Gastrocnemius medialis (tissue), 4 donors: Measurements from ENCODE around the gene ATF3. TPM values are rescaled to one million over a fixed set of nuclear protein-coding genes. Genes with fewer than 3 reads are reported as not detected.
"Not testable (repeated sequence)": the region's sequence is repeated elsewhere in the genome, so short reads cannot be mapped to it uniquely, and the experiment has no call there.

ENCODE experiments used
- ATAC-seq, 2 donors: fragments of 150-250 bp; one replicate each; pipeline ENCODE4 v1.9.1; 2016
- DNase-seq, 2 donors: peaks; one replicate each; pipeline ENCODE4 v3.0.0-alpha.2; 2019
- H3K27ac ChIP-seq, 4 donors: fragments of 200-600 bp; sonication (generic); 1 replicate in 1 of 4; 2 replicates in 3 of 4; pipeline ENCODE4 v1.5.1; 2016 to 2018; ENCODE audit warnings: mild to moderate bottlenecking in 2 of 4, moderate library complexity in 1 of 4
- H3K27me3 ChIP-seq, 3 donors: fragments of 200-600 bp; sonication (generic) in 2 of 3; 1 replicate in 1 of 3; 2 replicates in 2 of 3; pipeline versions ENCODE4 v1.5.1 to v1.6.0; 2016 to 2019; ENCODE audit warnings: mild to moderate bottlenecking in 1 of 3, moderate library complexity in 1 of 3
- H3K36me3 ChIP-seq, 2 donors: fragments of 200-600 bp; sonication (generic) in 1 of 2; one replicate each; pipeline ENCODE4 v1.5.1; 2017 to 2018
- H3K4me1 ChIP-seq, 2 donors: fragments of 200-600 bp; sonication (generic) in 1 of 2; one replicate each; pipeline ENCODE4 v1.5.1; 2016 to 2017; ENCODE audit warnings: mild to moderate bottlenecking in 2 of 2
- H3K4me3 ChIP-seq, 4 donors: fragments of 200-600 bp; sonication (generic) in 3 of 4; 1 replicate in 1 of 4; 2 replicates in 3 of 4; pipeline ENCODE4 v1.5.1; 2016 to 2019; ENCODE audit warnings: mild to moderate bottlenecking in 2 of 4
- H3K9me3 ChIP-seq, 3 donors: fragments of 200-600 bp; sonication (generic) in 2 of 3; 1 replicate in 1 of 3; 2 replicates in 2 of 3; pipeline ENCODE4 v1.5.1; 2016 to 2019
- CTCF ChIP-seq, 5 experiments: fragments of 450-650 bp in 3 of 5; fragments of 200-600 bp in 2 of 5; sonication (generic) in 2 of 5; IDR thresholded peaks in 4 of 5; conservative IDR thresholded peaks in 1 of 5; 1 replicate in 4 of 5; 2 replicates in 1 of 5; pipeline ENCODE4 v1.5.1; 2016 to 2019; ENCODE audit warnings: antibody characterized with exemption in 5 of 5, mild to moderate bottlenecking in 3 of 5, moderate library complexity in 3 of 5
- POLR2A ChIP-seq, 2 donors: fragments of 450-650 bp; IDR thresholded peaks; one replicate each; pipeline ENCODE4 v1.6.1; 2017; ENCODE audit warnings: antibody characterized with exemption in 2 of 2, mild to moderate bottlenecking in 2 of 2, moderate library complexity in 2 of 2
- in situ Hi-C, 4 donors: fragments of 200-750 bp; cut with MboI; loops; one replicate each; pipeline versions ENCODE4 v1.15.0 to v1.8.0; 2017; ENCODE audit warnings: low sequenced_read_pairs in 4 of 4
- intact Hi-C: fragments of 100-400 bp; cut with DNase I; formaldehyde crosslinking; loops from one replicate; pipeline ENCODE4 v1.15.1; 2023; ENCODE audit warnings: low total_unique reads
- total RNA-seq, 4 donors: library from RNA; depleted of rRNA; stranded (reverse); fragments of >200 nt; gene quantifications; one replicate each; pipeline versions ENCODE4 v1.1.0 to v1.2.3, GENCODE V29; 2016

ATF3 gene
- total RNA-seq, 4 donors from 2014 or later = 1.9 to 7.4 (median 7.2) TPM

- Histone ChIP-seq H3K27ac (no peak overlapping the region), H3K4me3 (no peak overlapping the region), H3K4me1 (no peaks in the 10 kb centered on the region), H3K36me3 (no peaks in the 10 kb centered on the region), H3K27me3 (no peaks in the 10 kb centered on the region), H3K9me3 (no peaks in the 10 kb centered on the region)
- TF ChIP-seq POLR2A (IDR thresholded peaks at IDR 0.05) (no peak), CTCF (IDR thresholded peaks at IDR 0.05 in 4 of 5, conservative IDR thresholded peaks at IDR 0.05 in 1 of 5) (no peak)
- no peak for DNase-seq
- in situ Hi-C loops = loop anchor here in 1 of 4 donors (25.0 kb wide), 1 partner anchor 335 kb away; no protein-coding TSS in a partner anchor
- intact Hi-C loops = no loop called here
- no peak for ATAC-seq
Measured at GRCh38 chr1:212652609-212653008, 44.0 kb downstream of the ATF3 start.

DNA sequence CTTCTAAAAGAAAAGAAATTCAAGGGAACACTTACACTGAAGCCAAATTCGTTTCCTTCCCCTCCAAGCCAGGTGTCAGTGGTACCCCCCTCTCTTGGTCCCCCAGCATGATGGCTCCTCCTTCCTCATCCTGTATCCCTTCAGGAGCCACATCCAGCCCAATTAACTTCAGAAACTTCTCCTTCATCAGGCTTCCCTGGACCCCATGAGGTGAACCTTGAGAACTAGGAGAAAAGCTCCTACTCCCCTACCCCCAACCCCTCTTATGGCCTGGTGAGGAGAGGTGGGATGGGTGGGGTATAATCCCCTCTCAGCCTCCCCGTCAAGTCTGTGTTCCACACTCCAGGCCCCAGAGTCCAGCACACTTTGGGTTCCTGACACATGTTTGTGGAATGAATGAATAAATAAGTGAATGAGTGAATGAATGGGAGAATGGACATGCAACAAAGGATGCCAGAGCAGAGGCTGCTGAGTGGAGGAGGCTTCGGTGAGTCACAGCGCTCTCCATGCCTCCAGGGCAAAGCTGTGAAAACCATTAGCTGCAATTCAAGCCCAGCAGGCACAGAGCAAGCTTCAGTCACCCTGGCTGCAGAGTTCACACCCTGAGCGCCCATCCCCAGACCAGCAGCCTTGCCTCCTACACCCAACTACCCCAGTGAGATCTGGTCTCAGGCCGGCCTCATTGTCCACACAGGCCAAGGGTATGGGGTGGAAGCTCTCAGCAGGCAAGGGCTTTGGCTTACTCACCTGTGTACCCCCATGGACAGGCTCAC, 47.3 kb downstream of the ATF3 start:
- H3K27me3 ChIP-seq = no peaks in the 10 kb centered on the region
- no peaks in the 10 kb centered on the region for H3K36me3 ChIP-seq
- ATAC-seq (no peak), DNase-seq (no peak)
- no peak overlapping the region for H3K27ac ChIP-seq
- H3K4me1 ChIP-seq = no peaks in the 10 kb centered on the region
- TF ChIP-seq POLR2A (IDR thresholded peaks at IDR 0.05) (no peak), CTCF (IDR thresholded peaks at IDR 0.05 in 4 of 5, conservative IDR thresholded peaks at IDR 0.05 in 1 of 5) (no peak)
- intact Hi-C loops = no loop called here
- no peak overlapping the region for H3K4me3 ChIP-seq
- H3K9me3 ChIP-seq = no peaks in the 10 kb centered on the region
- in situ Hi-C loops = loop anchor here in 1 of 4 donors (25.0 kb wide), 1 partner anchor 331 kb away; no protein-coding TSS in a partner anchor

GRCh38 chr1:212656730-212657129, 48.2 kb downstream of the ATF3 start:
- H3K4me1 ChIP-seq = no peaks in the 10 kb centered on the region
- in situ Hi-C loops = loop anchor here in 1 of 4 donors (25.0 kb wide), 1 partner anchor 331 kb away; no protein-coding TSS in a partner anchor
- intact Hi-C loops = no loop called here

DNA sequence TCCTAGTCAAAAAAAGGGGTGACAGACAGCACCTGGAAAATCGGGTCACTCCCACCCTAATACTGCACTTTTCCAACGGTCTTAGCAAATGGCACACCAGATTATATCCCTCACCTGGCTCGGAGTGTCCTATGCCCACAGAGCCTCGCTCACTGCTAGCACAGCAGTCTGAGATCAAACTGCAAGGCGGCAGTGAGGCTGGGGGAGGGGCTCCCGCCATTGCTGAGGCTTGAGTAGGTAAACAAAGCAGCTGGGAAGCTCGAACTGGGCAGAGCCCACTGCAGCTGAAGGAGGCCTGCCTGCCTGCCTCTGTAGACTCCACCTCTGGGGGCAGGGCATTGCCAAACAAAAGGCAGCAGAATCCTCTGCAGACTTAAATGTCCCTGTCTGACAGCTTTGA, 49.7 kb downstream of the ATF3 start:
- intact Hi-C loops, H3K4me3 ChIP-seq, DNase-seq, H3K9me3 ChIP-seq, H3K36me3 ChIP-seq, H3K4me1 ChIP-seq, ATAC-seq, H3K27ac ChIP-seq, H3K27me3 ChIP-seq: not testable (repeated sequence)
- in situ Hi-C loops = loop anchor here in 1 of 4 donors (25.0 kb wide), 1 partner anchor 329 kb away; no protein-coding TSS in a partner anchor

More at GRCh38 chr1:212656730-212657129, 48.2 kb downstream of the ATF3 start:
- Histone ChIP-seq H3K36me3 (no peaks in the 10 kb centered on the region), H3K27me3 (no peaks in the 10 kb centered on the region), H3K9me3 (no peaks in the 10 kb centered on the region), H3K4me3 (no peak overlapping the region), H3K27ac (no peak overlapping the region)
- DNase-seq (no peak), ATAC-seq (no peak)
- TF ChIP-seq CTCF (IDR thresholded peaks at IDR 0.05 in 4 of 5, conservative IDR thresholded peaks at IDR 0.05 in 1 of 5) (no peak), POLR2A (IDR thresholded peaks at IDR 0.05) (no peak)

DNA sequence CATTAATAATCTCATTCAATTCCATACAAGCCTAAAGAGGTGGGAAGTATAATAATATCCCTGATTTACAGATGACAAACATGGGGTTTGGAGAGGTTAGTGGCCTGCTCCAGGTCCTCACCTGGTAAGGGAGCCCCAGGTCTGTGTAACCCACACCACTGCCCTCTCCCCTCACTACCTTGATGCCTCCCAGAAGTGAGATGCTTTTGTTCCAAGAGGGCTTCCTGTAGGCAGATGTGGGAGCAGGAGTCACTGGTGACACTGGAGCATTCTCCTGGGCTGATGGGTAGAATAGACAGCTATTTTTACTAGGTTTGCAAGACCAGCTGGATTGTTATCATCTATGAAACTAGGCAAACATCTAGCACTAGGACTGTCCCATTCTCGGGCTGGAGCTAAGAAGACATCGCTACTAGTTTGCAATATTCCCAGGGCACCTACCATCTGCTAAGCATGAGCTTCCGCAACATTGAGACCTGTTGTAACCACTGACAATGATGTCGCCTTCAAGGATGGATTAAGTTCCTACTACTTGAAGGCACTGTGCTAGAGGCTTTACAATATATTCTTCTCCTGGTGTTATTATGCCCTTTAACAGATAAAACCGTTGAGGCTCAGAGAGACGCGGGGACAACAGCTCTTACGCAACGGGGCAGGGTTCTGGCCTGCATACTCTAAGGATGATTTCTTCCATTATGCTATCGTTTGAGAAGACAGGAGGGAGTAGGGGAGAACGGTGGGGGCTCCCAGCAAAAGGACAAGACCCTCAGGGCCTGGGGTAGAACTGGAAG, 56.0 kb downstream of the ATF3 start:
- Histone ChIP-seq H3K4me1 (peaks cover 0 to 23% of the 10 kb centered on the region in 2 donors), H3K27me3 (no peaks in the 10 kb centered on the region), H3K27ac (peak overlapping the region in 1 of 4 donors; percentile 67), H3K36me3 (no peaks in the 10 kb centered on the region), H3K4me3 (no peak overlapping the region), H3K9me3 (no peaks in the 10 kb centered on the region)
- TF ChIP-seq POLR2A (IDR thresholded peaks at IDR 0.05) = no peak
- no peak for TF ChIP-seq CTCF (IDR thresholded peaks at IDR 0.05 in 4 of 5, conservative IDR thresholded peaks at IDR 0.05 in 1 of 5)
- in situ Hi-C loops = loop anchor here in 1 of 4 donors (10.0 to 25.0 kb wide), 2 partner anchors 130 to 323 kb away; partner anchors contain the start of genes NSL1 and TATDN3
- intact Hi-C loops = loop anchor here (1.0 to 10.0 kb wide), 2 partner anchors 118 to 330 kb away; no protein-coding TSS in a partner anchor
- no peak for ATAC-seq
- DNase-seq = no peak
